Fibroblast of pulmonary artery (primary cell): ENCODE measurements around the gene QRICH2.
A peak's percentile ranks its signal among the peaks of the same experiment; 100 is the strongest.

Source experiments
- DNase-seq: peaks from one replicate; pipeline ENCODE4 v3.0.0-alpha.2; 2010; ENCODE audit warnings: low read depth
- H3K4me3 ChIP-seq: replicated peaks from 2 replicates; pipeline ENCODE4 v1.5.1; 2011; ENCODE audit warnings: low read depth, mild to moderate bottlenecking, control low read depth, low read length, moderate library complexity
- TF ChIP-seq, protein P1 (sequence below): IDR thresholded peaks from 2 replicates; pipeline ENCODE4 v1.5.1; 2011; ENCODE audit warnings: mild to moderate bottlenecking, control low read depth, low read length, inconsistent platforms; ENCODE audit errors: missing control alignments

The QRICH2 gene

DNA sequence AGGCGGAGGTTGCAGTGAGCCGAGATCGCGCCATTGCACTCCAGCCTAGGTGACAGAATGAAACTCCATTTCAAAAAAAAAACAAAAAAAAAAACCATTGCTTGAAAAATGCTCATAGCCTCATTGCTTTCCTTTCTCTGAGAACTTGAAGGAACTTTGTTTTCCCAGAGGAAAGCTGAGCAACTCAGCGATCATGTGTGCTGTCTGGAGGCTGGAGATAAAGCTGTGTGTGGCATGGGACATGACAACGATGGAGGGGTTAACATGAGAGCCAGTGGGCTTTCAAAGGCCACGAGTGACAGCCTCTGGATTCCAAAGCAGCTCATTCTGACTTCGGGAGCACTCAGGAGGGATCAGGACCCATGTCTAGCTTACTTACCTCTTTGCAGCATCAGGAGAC lies 21.6 kb upstream of the QRICH2 start:
- TF ChIP-seq, protein P1, sequence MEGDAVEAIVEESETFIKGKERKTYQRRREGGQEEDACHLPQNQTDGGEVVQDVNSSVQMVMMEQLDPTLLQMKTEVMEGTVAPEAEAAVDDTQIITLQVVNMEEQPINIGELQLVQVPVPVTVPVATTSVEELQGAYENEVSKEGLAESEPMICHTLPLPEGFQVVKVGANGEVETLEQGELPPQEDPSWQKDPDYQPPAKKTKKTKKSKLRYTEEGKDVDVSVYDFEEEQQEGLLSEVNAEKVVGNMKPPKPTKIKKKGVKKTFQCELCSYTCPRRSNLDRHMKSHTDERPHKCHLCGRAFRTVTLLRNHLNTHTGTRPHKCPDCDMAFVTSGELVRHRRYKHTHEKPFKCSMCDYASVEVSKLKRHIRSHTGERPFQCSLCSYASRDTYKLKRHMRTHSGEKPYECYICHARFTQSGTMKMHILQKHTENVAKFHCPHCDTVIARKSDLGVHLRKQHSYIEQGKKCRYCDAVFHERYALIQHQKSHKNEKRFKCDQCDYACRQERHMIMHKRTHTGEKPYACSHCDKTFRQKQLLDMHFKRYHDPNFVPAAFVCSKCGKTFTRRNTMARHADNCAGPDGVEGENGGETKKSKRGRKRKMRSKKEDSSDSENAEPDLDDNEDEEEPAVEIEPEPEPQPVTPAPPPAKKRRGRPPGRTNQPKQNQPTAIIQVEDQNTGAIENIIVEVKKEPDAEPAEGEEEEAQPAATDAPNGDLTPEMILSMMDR: no peak
- H3K4me3 ChIP-seq: no peak overlapping the region
- no peak for DNase-seq

DNA sequence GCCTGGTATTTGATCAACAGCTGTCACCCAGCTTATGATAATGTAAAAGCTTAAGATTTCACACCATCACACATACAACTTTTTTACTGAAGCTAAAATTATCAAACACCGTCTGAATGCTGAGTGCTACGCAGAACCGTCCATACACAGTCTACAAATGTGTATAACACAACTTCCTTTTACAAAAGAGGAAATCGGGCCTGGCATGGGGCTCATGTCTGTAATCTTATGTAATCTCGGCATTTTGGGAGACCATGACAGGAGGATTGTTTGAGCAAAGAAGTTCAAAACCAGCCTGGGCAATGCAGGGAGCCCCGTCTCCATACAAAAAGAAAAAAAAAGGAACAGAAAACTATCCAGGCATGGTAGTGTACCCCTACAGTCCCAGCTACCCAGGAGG lies 19.6 kb upstream of the QRICH2 start:
- no peak for DNase-seq
- no peak overlapping the region for H3K4me3 ChIP-seq
- TF ChIP-seq, protein P1: no peak

DNA sequence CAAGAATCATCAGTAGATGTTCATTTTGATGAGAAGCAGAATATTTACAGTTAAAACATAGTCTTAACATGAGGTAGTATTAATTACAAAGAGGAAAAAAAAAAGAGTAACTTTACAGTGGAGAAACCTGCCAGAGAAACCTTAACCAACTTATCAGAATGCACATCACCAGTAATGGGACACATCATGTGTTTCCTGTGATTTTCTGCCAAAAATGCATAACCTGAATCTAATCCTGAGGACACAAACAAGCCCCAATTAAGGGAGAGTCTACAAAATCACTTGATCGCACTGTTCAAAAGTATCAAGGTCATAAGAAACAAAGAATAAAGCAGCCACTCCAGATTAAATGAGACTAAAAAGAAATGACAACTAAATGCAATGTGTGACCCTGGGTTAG lies 18.2 kb upstream of the QRICH2 start:
- TF ChIP-seq, protein P1: no peak
- no peak for DNase-seq
- no peak overlapping the region for H3K4me3 ChIP-seq

DNA sequence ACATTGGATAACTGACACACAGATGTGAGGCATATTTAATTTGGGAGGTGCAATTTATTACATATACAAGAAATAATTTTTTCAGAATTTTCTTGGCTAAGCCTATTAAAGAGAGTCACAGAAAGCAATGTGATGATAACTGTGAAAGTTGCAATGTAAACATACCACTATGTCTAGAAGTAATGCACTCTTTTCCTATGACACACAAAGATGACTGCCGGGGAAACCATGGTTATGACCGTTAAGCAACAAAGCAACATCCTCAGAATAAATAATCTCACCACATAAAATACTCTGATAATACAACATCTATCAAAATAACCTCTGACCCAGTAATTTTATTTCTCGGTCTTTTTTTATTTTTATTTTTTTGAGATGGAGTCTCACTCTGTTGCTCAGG lies 10.5 kb upstream of the QRICH2 start:
- no peak overlapping the region for H3K4me3 ChIP-seq
- DNase-seq: no peak
- TF ChIP-seq, protein P1: no peak

DNA sequence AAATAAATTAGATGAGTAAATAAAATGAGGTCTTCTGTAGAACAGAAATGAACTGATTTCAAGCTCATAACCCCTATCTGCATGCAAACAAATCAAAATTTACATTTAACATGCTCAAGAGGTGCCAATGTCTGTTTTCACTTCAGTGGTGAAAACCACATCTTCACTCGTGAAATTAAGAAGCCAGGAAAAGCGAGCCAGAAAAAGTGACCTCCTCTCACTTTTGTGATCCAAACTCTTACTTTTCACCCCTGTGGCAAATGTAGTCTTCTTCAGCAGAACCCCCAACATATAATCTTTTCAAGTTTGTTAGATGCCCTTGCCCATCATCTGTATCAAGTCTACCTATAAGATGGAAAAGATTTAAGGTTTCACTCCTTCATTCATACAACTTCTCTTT lies 9.5 kb upstream of the QRICH2 start:
- H3K4me3 ChIP-seq: no peak overlapping the region
- no peak for DNase-seq
- TF ChIP-seq, protein P1: no peak

DNA sequence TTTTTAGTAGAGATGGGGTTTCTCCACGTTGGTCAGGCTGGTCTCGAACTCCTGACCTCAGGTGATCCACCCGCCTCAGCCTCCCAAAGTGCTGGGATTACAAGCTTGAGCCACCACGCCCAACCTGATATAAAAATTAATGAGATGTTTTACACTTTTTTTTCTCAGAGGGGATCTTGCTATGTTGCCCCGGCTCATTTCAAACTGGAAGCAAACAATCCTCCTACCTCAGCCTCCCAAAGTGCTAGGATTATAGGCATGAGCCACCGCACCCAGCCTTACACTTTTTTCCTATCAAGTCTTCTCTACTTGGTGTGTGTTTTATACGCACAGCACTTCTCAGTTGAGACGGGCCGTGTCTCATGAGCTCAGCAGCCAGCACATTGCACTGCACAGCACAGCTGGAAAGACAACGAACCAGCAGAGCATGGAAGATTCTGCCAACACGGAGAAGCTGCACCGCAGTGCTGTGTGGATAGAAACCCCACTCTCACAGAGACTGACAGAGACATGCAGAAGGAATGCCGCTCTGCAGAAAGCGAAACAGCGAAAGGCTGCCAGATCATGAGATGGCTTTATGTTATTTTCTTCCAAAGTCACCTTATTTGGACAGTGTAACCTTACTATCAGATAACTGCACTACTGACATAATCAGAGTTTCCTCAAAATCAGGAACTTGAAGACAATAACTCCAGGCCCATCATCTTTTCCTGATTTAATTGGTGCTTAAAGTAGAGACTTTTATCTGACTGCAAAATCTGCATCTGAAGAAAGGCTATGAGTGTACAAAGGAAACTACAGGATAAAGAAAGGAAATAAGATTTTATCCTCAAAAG lies 6.5 kb upstream of the QRICH2 start:
- DNase-seq: peak; percentile 40
- TF ChIP-seq, protein P1: no peak

DNA sequence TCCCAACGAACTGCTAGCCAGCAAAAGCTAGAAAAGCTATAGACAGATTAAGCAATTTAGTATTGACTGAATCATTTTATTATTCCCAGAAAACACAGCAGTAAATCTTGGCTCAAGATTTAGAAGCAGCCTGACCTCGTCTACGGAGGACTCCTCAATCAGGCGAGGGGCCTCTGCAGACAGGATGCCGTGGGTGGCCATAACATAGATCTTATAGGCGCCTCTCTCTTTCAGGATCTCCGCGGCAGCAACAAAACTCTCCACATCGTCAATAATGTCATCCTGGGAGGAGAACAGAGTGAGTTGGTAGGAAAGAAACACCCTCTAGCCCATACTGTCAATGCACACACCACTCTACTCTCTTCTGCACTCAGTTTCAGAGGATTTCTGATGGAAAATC lies 4.7 kb upstream of the QRICH2 start:
- TF ChIP-seq, protein P1: no peak
- DNase-seq: no peak

More for the DNA sequence above, 6.5 kb upstream of the QRICH2 start:
- no peak overlapping the region for H3K4me3 ChIP-seq

More for the DNA sequence above, 4.7 kb upstream of the QRICH2 start:
- H3K4me3 ChIP-seq: no peak overlapping the region
